HG02642 (cell line): ENCODE measurements around the gene OR1J1.

Source experiments
- ATAC-seq: cut with Tn5 transposase; IDR thresholded peaks from one replicate; pipeline ENCODE4 v1.9.1; 2021; ENCODE audit warnings: mild to moderate bottlenecking; ENCODE audit not compliant: unreplicated experiment, poor library complexity

OR1J1 gene, protein sequence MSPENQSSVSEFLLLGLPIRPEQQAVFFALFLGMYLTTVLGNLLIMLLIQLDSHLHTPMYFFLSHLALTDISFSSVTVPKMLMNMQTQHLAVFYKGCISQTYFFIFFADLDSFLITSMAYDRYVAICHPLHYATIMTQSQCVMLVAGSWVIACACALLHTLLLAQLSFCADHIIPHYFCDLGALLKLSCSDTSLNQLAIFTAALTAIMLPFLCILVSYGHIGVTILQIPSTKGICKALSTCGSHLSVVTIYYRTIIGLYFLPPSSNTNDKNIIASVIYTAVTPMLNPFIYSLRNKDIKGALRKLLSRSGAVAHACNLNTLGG

DNA sequence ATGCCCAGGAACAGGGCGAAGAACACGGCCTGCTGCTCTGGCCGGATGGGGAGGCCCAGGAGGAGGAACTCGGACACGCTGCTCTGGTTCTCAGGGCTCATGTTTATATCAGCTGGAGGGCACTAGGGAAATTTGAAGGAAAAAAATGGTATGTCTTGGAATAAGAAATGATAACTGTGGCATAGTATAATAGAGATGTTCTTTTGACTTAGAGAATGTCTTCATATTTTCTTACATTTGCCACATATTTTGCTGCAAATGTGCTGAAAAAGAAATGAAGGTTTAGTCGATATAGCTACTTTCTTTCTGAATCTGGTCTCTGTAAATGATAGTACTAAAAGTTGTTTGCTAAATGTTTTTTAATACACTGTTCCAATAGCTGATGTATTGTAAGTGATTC, at the start of gene OR1J1:
TSS of gene OR1J1 (minus strand) at position 101 of the 400 bp plus-strand sequence. CDS start at position 101, 0 bp downstream.
- no peak for ATAC-seq

DNA sequence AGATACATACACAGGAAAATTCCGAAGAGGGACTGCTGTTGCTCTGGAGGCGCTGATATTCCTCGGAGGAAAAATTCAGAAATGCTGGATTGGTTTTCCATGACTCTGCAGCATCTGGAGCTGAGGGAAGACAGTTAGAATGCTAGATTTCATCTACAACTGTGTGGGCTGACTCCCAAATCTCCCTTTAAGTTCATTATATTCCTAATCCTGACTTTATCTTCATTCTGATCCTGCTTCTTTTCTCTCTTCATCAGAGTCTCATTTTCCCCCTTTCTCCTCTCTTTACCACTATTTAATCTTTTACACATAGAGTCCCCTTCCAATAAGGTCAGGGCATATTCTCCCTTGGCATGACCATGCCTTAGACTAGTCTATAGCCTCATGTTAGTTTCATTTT, 49.5 kb upstream of the OR1J1 start, which contains the start of gene OR1N1:
TSS of gene OR1N1 (minus strand) at position 101 of the 400 bp plus-strand sequence. CDS start at position 101, 0 bp downstream.
- ATAC-seq: no peak

DNA sequence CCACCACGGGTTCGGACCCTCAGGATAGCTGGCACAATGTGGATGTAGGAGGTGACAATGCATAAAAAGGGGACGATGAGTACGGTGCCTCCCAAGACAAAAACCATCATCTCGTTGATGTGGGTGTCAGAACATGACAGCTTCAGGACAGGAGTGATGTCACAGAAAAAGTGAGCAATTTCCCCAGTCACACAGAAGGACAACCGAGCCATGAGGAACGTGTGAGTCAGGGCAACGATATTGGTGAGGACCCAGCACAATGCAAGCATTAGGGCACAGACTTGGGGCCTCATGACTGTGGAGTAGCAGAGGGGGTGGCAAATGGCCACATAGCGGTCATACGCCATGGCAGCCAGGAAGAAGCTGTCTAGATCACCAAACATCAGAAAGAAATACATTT, 48.9 kb upstream of the OR1J1 start:
- ATAC-seq: no peak

DNA sequence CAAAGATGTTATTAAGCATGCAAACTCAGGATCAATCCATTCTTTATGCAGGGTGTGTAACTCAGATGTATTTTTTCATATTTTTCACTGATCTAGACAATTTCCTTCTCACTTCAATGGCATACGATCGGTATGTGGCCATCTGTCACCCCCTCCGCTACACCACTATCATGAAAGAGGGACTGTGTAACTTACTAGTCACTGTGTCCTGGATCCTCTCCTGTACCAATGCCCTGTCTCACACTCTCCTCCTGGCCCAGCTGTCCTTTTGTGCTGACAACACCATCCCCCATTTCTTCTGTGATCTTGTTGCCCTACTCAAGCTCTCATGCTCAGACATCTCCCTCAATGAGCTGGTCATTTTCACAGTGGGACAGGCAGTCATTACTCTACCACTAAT, 41.6 kb upstream of the OR1J1 start:
- no peak for ATAC-seq

DNA sequence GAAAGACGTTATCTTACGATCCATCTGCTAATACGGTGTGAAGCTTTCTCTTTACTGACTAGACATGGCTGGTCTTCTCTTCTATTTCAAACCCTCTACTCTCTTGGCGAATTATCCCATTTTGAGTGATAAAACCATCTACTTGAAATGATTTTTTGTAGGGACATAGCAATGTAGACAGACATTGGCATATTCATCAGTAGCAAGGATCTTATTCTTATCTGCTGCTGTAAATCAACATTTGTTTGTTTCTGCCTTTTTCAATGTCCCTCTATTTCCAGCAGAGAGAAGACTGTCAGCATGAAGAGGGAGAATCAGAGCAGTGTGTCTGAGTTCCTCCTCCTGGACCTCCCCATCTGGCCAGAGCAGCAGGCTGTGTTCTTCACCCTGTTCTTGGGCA, 41.1 kb upstream of the OR1J1 start, which contains the start of gene OR1J4:
TSS of gene OR1J4 (plus strand) at position 301 of the 400 bp plus-strand sequence. CDS start at position 301, 0 bp downstream.
- no peak for ATAC-seq

DNA sequence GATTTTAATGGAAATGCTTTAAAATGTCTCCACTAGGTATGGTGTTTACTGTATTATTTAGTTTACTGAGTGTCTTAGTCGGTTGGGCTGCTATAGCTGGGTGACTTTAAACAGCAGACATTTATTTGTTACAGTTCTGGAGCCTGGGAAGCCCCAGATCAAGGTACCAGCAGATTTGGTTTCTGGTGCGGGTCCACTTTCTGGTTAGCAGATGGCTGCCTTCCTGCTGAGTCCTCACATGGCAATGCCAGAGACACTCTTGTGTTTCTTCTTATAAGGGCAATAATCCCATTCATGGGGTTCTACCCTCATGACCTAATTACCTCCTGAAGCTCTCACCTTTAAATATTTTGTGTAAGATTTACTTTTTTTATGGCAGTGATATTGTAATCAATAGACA, 40.5 kb upstream of the OR1J1 start:
- ATAC-seq: no peak

DNA sequence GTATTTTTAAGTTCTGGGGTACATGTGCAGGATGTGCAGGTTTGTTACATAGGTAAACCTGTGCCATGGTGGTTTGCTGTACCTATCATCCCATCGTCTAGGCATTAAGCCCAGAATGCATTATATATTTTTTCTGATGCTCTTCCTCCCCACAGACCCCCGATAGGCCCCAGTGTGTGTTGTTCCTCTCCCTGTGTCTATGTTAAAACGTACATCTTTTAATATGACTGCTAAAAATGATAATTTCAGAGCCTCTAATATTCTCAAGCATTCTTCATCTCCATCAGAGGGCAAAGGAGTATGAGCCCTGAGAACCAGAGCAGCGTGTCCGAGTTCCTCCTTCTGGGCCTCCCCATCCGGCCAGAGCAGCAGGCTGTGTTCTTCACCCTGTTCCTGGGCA, 32.8 kb upstream of the OR1J1 start, which contains the start of gene OR1J2:
TSS of gene OR1J2 (plus strand) at position 301 of the 400 bp plus-strand sequence. CDS start at position 301, 0 bp downstream.
- ATAC-seq: no peak

DNA sequence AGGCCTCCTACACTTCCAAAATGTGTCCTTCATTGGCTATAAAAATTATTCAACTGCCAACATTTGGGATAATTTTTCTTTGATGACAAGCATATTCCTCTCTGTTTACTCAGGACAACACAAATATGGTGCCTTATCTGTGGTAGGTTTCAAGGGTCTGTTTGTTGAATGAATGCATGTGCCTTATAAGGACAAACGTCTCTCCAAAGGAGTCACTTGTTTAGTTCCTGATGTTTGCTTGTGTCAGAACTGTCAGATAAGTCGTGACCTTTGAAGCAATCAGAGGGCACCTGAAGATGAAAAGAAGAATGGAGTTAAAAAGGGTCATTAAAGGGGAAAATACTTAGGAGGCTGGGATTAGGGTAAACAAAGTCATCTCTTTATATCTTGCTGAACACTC, 29.2 kb upstream of the OR1J1 start:
- ATAC-seq: no peak

DNA sequence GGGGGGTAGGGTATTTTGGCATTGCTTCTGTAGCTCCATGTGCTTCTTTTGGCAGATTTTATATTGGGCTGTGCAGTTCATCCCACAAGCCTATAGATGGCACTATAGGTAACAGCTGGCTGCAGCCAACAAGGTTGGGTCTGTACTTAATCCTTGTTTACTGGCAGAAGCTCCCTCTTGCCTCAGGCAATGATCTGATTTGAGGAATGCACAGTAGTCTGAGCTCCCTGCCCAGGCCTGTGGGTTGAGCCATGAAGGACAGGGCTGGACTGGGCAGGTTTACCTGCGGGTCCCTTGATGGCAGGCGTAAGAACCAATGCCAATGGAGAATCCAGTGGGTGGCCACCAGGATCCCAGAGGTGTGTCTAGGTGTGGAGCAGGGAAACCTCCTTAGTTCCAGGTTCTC, 21.2 kb upstream of the OR1J1 start:
- no peak for ATAC-seq

DNA sequence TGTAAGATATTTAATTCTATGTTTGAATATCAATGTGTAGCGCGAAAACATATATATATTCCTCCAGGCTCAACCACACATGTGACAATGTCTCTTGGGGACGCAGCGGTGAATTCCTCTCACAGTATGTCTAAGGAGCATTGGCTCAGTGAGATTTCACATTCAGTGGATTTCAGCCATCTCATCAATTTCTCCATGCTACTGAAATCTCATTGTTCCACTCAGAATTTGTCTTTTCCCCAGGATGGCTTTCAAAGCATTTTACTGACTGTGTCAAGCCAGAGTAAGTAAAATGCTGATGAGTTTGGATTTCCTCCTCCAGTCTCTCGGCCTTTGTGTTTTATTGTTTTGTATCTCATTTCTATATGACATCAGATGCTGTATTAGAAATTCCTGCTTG, 1.3 kb upstream of the OR1J1 start:
- no peak for ATAC-seq

DNA sequence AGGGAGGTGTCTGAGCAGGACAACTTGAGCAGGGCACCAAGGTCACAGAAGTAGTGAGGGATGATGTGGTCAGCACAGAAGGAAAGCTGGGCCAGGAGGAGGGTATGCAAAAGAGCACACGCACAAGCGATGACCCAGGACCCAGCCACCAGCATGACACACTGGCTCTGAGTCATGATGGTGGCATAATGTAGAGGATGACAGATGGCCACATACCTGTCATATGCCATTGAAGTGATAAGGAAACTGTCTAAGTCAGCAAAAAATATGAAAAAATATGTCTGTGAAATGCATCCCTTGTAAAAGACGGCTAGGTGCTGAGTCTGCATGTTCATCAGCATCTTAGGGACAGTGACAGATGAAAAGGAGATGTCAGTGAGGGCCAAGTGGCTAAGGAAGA, 380 bp downstream of the OR1J1 start:
- no peak for ATAC-seq

DNA sequence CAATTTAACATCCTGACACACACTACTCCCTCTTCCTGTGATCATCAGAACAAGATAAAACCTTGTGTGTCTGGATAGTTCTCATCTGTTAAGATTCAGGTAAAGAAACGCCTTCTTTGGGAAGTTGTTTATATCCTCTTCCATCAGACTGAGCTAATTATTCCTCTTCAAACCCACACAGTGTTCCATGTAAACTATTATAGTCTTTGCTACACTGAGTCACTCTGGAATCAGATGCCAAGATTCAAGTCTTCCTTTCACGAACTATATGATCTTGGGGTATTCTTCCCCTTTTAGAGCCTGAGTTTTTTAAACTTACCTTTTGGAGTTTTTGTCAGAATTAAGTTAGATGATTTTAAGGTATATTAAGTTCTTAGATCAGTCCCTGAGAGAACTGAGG, 2.0 kb downstream of the OR1J1 start:
- ATAC-seq: no peak

DNA sequence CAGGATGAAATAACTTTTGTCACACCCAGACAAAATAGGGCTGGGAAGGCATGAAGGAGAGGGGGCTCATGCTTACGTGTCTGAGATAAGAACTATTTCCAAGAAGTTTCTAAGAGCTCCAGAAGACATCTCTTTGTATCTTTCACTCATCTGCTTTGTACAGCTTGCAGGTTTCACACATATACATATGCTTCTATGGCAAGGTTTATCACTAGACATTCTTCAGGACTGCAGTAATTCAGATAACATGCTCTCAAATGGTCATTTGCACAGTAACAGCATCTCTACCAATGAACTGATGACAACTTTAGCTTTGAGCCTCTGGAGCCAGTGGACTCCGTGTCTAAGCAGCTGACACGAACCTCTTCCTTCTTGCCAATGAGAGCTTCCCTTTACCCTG, 3.2 kb downstream of the OR1J1 start:
- no peak for ATAC-seq

DNA sequence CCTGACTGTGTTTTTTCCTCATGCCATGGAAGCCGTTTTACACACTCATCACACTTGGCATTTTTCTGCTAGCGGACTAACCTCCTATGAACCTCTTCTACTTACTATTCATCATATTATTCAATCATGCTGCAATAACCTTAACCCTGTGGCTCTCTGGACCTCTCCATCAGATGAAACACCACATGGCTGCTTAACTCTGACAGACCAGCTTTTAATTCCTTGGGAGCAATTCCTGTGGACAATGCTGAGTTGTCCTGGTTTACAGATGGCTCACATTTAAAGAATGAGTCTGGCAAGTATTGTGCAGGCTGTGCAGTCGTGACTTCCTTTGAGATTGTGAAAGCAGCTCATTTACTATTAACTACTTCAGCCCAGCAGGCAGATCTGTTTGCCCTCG, 9.0 kb downstream of the OR1J1 start:
- ATAC-seq: no peak

DNA sequence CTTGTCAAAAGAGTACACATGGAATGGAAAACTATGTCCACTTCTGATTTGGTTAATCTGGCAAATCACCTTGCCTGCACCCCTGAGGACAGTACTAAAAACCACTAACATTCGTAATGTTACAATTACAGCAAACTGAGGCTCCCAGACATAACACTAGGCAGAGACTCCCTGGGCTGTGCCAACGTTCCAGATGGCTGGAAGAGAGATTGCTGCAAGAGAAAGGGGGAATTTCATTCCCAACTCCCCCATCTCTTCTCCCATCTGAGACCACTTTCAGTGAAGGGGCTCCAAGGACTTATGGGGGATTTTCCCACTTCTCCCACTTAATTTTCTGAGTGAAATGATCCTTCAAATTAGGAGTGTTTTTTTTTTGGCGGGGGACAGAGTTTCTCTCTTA, 11.3 kb downstream of the OR1J1 start:
- no peak for ATAC-seq

DNA sequence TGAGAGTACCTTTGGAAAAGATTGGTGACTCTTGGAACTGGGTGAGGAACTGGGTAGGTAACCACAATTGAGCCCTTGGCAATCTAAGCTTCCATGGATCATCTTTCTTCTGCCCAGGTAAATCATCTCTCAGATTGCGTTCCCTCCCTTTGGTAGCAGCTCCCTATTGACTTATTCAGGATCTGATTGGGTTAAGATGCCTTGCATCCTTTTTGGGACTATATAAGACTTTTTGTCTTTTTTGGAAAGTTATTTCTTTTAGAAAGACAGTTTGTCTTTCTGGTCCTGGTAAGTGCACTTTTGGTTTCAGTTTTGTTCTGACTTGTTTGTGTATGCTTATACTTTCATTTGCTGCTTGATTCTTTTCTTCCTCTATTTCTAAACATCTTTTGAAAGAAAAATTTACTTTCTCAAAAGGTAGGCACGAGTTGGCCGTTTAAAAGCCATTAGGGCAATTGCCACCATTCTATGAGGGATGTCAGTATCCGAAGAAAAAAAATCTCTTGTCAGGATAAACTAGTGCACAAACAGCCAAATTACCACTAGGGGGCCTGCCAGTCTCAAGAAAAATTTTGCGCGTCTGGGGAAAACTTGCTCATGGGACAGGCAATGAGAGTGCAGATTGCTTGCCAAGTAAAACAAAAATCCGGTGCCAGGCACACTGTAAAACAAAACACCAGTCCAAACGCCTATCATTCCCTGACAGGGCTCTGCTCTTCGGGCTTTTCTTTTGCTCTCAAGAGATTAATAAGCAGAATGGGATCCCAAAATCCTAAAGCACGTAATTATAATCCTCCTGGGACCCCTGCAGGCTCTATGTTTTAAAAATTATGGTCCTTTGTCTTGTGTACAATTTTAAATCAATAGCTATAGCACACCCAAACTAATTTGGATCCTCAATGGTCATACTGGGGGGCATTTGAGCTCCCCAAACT, 12.8 kb downstream of the OR1J1 start:
- peak; percentile 64 for ATAC-seq

DNA sequence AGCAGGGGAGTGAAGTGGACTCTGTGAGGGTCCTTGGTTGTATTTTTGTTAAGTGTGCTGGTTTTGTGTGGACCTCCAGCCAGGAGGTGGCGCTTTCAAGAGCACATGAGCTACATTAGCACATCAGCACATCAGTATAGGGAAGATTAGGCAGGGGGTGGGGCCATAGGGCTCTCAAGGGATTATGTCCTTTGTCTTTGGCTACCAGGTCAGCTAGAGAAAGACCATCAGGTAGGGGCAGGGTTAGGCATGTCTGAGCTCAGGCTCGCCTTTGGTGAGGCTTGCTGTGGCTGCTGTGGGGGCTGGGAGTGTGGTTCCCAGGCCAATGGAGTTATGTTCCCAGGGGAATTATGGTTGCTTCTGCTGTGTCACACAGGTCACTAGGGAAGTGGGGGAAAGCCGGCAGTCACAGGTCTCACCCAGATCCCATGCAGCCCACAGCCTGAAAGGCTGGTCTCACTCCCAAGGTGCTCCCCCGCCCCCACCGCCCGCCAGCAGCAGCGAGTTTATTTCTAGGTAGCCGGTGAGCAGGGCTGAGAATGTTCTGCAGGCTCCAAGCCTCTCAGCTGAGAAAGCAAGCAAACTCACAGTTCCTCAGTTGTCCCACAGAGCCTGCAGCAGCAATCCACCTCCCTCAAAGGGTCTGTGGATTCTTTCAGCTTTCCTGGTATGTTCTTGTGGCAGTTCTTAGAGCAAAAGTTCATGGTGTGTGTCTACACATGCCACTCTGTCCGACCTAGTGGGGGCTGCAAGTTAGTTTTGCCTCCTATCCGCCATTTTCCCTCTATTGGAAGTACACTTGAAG, 13.7 kb downstream of the OR1J1 start:
- ATAC-seq: no peak

DNA sequence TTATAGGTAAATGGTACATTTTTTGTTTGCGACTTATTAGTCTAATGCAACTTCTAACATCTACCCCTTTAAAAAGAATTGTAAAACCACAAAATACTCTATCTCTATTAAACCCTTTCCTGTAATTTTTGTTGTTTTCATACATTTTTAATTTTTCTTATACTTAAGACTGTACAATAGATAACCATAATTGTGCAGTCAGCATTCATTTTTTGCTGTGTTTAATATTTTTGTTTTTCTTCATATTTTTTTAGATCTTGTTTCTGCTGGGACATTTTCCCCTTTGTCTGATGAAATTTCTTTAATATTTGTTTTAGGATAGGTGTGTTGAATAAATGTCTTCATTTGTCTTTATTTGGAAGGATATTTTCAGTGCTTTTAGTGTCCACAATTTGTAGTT, 19.9 kb downstream of the OR1J1 start:
- ATAC-seq: no peak

DNA sequence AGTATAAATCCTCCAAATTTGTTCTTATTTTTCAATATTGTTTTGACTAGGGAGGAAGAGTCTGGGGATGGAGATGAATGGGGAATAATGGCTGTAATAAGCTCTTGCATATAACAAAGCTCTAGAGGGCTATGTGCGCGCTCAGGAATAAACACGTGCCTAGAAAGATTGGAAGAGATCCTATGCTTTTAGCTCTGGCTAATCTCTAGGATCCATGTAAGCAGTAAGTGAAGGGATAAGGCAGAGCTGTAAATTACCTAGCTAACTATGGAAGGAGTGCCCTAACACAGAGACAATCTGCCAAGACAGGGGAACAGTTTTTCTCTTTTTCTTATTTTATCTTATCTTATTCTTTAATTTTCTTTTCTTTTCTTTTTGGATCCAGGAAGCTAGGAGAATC, 21.6 kb downstream of the OR1J1 start:
- no peak for ATAC-seq

DNA sequence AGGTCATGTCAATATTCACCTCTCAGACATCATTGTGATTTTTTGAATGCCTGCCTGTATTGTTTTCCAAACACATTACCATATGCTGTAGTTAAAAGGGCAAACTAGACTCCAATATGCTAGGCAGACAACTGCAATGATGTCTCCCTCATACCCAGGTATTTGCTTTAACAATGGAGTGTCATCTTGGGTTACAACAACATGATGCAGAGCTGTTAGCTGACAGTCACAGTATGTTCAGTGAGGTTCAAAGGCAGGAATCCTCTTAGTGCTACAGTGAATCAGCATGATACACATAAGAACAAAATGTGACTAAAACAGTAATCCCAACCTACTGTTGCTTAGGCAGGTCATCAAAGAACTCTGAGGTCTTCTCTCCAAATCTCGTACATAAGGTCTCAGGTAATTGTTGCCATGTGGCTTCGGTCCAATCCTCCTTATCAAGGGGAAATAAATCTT, 24.0 kb downstream of the OR1J1 start:
- no peak for ATAC-seq
